Fibroblast of pulmonary artery (primary cell): ENCODE results near the gene PASK.
A peak's percentile ranks its signal among the peaks of the same experiment; 100 is the strongest.

Experiments
- DNase-seq: peaks from one replicate; pipeline ENCODE4 v3.0.0-alpha.2; 2010; ENCODE audit warnings: low read depth
- H3K4me3 ChIP-seq: replicated peaks from 2 replicates; pipeline ENCODE4 v1.5.1; 2011; ENCODE audit warnings: low read depth, mild to moderate bottlenecking, control low read depth, low read length, moderate library complexity
- TF ChIP-seq, protein P1 (sequence below): IDR thresholded peaks from 2 replicates; pipeline ENCODE4 v1.5.1; 2011; ENCODE audit warnings: mild to moderate bottlenecking, control low read depth, low read length, inconsistent platforms; ENCODE audit errors: missing control alignments

PASK gene

DNA sequence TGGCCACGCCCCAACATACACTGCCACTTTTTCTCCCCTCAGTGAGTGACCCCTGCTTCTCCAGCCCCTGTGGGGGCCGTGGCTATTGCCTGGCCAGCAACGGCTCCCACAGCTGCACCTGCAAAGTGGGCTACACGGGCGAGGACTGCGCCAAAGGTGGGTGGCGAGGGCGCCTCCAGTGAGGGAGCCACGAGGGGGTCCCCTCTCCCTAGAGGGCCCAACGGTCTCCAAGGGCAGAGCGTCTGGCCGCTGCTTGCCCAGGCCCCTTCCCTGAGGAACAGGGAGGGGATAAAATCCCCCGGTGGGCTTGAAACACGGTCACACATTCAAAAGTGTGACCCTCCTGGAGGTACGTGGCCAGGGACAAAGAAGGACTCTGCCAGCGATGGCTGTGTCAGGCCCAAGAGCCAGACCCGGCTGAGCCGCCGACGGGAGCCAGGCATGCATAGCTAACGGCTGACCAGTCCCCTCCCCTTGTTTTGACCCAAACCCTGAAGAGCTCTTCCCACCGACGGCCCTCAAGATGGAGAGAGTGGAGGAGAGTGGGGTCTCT, 84.4 kb downstream of the PASK start:
- H3K4me3 ChIP-seq, result no peak overlapping the region
- TF ChIP-seq, protein P1, sequence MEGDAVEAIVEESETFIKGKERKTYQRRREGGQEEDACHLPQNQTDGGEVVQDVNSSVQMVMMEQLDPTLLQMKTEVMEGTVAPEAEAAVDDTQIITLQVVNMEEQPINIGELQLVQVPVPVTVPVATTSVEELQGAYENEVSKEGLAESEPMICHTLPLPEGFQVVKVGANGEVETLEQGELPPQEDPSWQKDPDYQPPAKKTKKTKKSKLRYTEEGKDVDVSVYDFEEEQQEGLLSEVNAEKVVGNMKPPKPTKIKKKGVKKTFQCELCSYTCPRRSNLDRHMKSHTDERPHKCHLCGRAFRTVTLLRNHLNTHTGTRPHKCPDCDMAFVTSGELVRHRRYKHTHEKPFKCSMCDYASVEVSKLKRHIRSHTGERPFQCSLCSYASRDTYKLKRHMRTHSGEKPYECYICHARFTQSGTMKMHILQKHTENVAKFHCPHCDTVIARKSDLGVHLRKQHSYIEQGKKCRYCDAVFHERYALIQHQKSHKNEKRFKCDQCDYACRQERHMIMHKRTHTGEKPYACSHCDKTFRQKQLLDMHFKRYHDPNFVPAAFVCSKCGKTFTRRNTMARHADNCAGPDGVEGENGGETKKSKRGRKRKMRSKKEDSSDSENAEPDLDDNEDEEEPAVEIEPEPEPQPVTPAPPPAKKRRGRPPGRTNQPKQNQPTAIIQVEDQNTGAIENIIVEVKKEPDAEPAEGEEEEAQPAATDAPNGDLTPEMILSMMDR, result no peak
- DNase-seq, result no peak

DNA sequence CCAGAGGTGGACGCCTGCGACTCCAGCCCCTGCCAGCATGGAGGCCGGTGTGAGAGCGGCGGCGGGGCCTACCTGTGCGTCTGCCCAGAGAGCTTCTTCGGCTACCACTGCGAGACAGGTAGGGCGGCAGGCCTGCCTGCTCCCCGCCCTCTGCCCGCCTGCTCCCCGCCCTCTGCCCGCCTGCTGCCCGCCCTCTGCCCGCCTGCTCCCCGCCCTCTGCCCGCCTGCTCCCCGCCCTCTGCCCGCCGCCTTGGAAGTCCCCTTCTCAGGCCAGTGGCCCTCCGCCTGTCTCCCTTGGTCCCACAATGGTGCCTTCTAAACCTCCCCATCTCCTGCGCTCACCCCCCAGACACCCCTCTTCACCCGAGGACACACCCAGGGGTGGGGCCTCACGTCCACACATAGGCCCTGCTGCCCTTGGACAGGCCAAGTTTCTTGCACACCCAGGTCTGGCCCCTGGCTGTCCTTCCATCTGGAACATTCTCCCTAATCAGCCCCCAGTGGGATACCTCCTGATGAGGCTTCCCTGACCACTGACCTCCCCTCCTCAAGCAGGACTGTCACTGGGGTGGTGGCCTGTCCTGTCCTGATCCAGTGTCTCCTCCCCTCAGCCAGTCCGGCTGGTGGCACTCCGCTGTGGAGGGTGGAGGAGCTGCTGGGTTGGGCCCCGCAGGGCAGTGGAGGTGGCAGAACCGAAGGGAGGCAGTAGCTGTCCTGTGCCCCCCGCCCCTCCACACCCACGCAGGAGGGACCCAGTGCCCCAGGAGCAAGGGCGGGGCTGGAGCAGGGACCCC, 85.1 kb downstream of the PASK start:
- no peak for DNase-seq
- H3K4me3 ChIP-seq, result no peak overlapping the region
- TF ChIP-seq, protein P1, result no peak

DNA sequence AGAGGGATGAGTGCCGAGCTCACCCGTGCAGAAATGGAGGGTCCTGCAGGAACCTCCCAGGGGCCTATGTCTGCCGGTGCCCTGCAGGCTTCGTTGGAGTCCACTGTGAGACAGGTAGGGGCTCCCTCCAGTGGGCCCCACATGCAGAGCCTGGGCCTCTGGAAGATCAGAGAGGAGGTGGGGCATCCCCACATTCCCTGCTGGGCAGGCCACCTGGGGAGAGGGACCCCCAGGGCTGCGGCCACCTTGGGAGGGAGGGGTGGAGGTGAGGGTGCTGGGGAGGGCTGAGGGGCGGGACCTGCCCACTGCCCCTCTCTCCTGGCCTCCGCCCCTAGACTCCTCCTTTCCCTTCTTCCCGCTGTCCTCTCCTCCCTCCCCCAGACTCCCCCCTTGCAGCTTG, 85.7 kb downstream of the PASK start:
- DNase-seq, result no peak
- TF ChIP-seq, protein P1, result no peak
- no peak overlapping the region for H3K4me3 ChIP-seq

DNA sequence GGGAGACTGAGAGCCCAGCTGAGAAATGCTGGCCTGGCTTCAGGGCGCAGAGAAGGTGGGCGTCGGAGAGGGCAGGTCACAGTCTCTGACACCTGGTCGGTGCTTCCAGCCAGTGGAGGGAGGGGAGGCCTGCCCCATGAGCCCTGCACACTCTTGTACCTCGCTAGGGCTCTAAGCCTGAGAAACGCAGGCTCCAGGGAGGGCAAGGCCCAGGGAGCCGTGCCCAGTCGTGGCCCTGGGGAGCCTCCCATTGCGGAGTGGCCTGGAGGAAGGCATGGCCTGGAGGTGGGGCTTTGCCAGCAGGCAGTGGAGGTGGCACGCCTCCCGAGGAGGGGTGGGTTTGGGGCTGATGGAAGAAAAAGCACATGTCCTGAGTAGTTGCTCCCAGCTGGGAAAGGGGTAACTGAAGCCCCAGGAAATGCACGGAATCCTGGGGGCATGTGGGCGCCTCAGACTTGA, 86.2 kb downstream of the PASK start:
- TF ChIP-seq, protein P1, result no peak
- no peak overlapping the region for H3K4me3 ChIP-seq
- no peak for DNase-seq

DNA sequence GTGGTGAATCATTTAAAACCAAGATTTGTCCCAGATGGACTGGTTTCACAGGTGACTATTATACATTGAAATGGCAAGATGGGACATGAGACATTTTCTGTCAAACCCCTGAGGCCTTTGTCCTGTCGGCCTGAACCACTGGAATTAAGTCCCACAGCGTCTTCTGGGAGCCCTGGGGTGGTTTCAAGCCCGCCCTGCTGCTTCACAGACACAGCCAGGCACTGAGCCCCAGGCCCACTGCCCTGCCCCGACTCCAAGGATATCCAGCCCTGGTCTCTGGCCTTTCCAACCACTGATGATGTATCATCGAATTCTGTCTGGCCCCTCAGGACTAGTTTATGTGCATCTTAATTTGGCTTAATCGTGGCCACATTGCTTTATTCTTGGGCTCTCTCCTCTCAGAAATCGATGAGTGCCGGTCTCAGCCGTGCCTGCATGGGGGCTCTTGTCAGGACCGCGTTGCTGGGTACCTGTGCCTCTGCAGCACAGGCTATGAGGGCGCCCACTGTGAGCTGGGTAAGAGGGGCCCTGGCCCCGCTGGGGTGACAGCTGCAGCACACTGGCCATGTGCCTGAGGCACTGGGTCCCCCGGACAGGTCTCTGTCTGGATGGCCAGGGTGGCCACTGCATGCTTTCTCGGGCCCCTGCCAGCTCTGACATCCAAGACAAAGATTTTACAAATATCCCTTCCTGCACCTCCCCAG, 86.7 kb downstream of the PASK start:
- TF ChIP-seq, protein P1, result no peak
- no peak for DNase-seq
- no peak overlapping the region for H3K4me3 ChIP-seq

DNA sequence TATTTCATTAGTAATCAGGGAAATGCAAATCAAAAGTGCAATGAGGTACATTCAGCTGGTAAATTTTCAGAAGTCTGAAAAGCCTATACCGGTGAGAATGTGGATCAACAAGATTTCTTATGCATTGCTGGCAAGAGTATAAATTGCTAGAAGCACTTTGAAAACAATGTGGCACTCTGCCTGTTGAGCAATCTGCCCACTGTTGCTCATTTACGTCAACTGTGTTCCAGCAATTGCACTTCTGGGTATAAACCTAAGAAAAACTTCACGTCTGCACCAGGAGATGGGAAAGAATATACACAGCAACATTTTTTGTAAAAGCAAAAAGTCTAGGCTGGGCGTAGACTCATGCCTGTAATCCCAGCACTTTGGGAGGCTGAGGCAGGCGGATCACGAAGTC, 88.0 kb downstream of the PASK start:
- H3K4me3 ChIP-seq, result no peak overlapping the region
- TF ChIP-seq, protein P1, result no peak
- peak; percentile 86 for DNase-seq
